HG03378 (cell line): ENCODE measurements around the gene IFI35.
A peak's percentile ranks its signal among the peaks of the same experiment; 100 is the strongest.
"Not testable (repeated sequence)": the region's sequence is repeated elsewhere in the genome, so short reads cannot be mapped to it uniquely, and the experiment has no call there.

Source experiments
- ATAC-seq: cut with Tn5 transposase; IDR thresholded peaks from one replicate; pipeline ENCODE4 v1.9.1; 2021; ENCODE audit warnings: mild to moderate bottlenecking, moderate library complexity; ENCODE audit not compliant: unreplicated experiment

IFI35 gene

DNA sequence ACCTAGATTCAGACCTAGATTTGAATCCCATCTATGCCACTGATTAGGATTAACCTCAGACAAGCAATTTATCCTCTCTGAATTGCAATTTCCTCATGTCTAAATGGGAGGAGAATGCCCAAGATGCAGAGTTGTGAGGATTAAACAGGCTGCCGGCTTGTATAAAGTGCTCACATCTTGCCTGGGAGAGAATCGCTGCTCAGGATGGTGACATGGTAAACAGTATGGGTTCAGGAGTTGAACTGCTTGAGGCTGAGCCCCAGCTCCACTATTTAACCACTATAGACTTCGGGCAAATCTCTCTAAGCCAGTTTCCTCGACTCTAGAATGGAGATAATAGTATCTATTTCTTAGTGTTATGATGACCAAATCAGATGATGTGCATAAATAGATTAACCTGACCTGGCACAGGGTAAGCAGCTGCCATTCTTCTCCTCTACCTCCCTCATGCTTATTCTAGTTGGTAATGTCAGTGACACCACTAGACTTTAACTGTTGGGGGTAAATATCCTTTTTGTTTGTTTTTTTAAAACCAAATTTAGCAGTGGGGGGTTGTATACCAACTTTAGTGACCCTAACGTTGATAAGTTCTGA lies 9.1 kb upstream of the IFI35 start:
- no peak for ATAC-seq

DNA sequence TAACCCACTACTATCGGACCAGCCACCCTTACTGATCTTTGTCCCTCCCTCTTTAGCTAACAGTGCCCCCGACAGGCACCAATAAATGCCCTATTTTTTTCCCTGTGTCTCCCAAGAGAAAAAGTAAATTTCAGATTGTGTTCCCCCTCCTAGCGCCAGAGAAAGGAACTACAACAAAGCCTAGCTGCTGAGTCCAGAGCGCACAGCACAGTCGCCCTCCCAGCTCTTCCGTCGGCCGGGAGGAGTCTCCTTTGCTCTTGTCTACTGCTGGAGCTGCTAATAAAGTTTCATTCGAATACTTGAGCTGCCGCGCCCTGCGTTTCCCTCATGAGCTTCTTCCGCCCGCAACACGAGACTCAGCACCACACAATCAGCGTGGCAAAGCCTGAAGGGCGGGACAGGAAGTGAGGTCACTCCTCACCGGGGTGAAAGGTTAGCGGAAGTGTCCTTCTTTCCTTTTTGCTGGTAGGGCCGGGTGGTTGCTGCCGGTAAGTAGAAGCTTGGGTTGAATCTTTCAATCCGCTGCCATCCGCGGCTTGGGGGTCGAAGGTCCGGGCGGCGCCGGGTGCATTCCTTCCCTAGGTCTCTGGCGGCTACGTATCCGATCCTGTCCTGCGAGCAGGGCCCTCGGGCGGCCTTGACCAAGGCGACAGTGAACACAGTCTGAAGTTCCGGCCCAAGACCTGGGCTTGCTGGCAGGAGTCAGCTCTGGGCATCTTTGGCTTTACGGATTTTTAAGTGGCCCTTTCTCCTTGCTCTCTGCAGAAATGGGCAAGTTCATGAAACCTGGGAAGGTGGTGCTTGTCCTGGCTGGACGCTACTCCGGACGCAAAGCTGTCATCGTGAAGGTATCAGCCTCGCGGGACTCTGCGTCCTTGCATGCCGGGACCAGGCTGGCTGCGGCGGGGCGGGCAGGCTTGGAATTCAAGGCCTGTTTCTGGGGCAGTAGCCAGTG lies 8.3 kb upstream of the IFI35 start, which contains the start of gene RPL27:
TSS of gene RPL27 (plus strand) at position 436 of the 955 bp plus-strand sequence. CDS start at position 768, 332 bp downstream.
- peak; percentile 77 for ATAC-seq

GRCh38 chr17:42999003-42999525 lies 7.5 kb upstream of the IFI35 start:
- ATAC-seq = no peak

- ATAC-seq = not testable (repeated sequence)
Observed at GRCh38 chr17:43000894-43001293, 5.7 kb upstream of the IFI35 start.

- ATAC-seq = no peak
Observed at GRCh38 chr17:43003542-43004172, 2.9 kb upstream of the IFI35 start.

- ATAC-seq = no peak
Observed at GRCh38 chr17:43010667-43011308, 4.2 kb downstream of the IFI35 start.

GRCh38 chr17:43011728-43012472 lies 5.3 kb downstream of the IFI35 start:
- ATAC-seq = no peak

- no peak for ATAC-seq
Observed at GRCh38 chr17:43013296-43013695, 6.7 kb downstream of the IFI35 start.

- no peak for ATAC-seq
Observed at GRCh38 chr17:43014020-43014648, 7.5 kb downstream of the IFI35 start.

GRCh38 chr17:43014649-43015542 lies 8.3 kb downstream of the IFI35 start:
- no peak for ATAC-seq

GRCh38 chr17:43015579-43015978 lies 9.0 kb downstream of the IFI35 start:
- ATAC-seq = no peak

DNA sequence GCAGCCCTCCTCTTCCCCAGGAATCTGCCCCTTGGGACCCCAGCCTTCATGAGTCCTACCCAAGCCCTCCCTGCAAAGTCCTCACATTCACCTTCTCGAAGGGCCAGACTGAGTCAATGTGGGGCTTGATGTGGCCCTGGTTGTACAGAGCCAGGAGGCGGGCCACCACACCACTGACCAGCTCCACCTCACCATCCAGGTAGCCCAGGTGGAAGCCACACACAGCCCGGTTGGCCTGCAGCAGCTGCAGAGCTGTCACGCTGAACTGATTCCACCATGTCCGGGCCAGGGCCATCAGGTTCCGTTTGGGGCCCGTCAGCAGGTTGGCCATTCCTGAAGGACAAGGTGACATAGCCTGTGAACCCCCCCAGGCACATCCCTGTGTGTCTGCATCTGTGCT lies 9.6 kb downstream of the IFI35 start:
- no peak for ATAC-seq

DNA sequence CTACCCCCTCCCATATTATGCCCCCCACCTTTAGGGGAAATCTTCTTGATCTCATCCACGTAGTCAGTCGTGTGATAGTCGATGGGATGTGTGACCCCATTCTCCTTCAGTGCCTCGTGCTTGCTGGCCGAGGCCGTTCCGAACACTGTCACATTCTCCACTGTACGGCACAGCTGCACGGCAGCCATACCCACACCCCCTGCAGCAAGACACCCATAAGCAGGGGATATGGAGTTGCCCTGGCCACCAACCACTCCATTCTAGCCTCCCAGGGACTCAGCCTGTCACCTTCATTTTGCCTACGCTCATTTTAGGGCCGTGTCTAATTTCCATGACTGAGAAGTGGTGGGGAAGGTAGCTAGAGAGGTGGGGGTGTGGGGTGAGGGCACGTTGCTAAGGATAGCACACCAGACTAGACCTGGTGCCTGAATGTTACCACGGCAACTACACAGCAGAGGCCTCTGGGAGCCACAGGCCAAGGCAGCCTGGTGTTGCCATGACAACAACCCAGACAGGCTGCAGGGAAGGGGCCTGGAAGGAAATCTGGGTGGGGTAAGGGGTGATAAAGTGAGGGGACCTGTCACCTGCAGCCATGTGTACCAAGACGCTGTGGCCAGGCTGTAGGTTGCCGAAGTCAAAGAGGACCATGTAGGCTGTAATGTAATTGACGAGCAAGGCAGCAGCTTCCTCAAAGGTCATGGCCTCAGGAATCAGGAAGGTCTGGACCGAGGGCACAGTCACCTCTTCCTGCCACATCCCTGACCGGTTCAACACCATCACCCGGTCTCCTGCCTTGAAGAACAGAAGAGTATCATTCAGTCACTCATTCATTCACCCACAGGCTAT lies 11.6 kb downstream of the IFI35 start:
- ATAC-seq = no peak

DNA sequence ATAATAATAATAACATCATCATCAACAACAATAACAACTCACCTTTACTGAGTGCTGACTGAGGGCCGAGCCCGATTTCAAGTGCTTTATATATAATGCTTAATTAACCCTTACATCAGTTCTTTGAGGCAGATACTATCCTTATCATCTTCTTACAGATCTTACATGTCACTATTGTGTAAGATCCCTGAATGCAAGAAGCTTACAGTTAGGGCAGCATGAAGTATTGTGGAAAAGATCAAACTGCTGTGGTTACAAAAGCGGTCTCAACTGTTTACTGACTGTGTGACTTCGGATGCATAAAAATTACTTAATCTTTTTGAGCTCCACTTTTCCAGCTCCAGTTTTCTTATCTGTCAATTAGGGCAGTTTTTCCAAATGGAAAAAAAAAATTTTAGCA lies 12.3 kb downstream of the IFI35 start:
- ATAC-seq = no peak

DNA sequence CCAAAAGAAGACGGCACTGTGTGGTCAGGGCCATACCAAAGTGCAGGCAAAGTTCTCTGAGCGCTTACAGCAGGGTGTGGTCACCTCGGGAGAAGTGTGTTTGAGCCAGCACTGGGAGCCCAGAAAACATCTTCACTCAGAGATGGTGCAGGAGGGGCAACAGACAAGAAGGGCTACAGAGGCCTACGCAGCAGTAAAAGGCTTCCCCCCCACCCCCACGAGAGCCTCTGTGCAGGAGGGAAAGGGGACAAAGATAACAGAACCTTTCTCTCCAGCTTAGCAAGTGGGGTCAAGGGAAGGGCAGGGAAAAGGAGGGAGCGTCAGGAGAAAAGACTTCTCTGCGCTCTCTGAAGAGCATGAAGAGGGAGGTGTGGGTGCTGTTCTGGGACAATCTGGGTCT lies 12.8 kb downstream of the IFI35 start:
- no peak for ATAC-seq

DNA sequence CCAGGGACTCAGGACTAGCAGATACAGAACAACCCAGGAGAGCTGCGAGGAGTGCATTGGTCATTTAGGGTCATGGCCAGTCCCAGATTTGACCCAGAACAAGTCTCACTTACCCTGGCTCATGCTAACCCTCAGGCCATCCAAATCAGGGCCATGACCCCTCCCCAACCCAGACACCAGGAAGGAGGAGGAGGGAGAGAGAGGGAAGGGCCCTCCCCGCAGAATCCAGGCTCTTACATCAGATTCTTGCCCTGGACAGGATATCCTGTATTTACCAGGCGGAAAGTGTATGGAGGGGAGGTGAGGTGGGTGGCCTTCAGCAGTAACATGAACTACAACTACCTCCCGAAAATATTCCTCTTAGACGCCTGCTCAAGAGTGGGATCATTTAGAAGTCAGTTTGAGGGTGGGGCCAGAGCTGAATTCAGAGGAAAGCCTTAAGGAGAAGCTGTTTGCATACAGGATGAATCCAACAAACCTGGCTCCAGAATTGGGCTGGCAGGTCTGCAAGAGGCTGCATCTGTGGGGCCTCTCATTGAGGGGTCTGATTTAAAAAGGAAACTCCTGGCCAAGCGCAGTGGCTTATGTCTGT lies 13.5 kb downstream of the IFI35 start:
- ATAC-seq = no peak
